Keratinocyte (primary cell): ENCODE results near the gene THRB.

Experiments used
- CTCF ChIP-seq, 3 experiments: IDR thresholded peaks in 1 of 3; conservative IDR thresholded peaks in 1 of 3; optimal IDR thresholded peaks in 1 of 3; 2 replicates in 2 of 3; 3 replicates in 1 of 3; pipeline versions ENCODE3 to v1.5.1; 2011; ENCODE audit warnings: low read length in 3 of 3, mild to moderate bottlenecking in 3 of 3, moderate library complexity in 2 of 3, control low read depth in 1 of 3, inconsistent platforms in 1 of 3; ENCODE audit not compliant: insufficient read depth in 2 of 3; ENCODE audit errors: extremely low read depth in 1 of 3
- EZH2 ChIP-seq: IDR thresholded peaks from one replicate; pipeline ENCODE4 v1.6.1; 2012; ENCODE audit warnings: inconsistent platforms, mild to moderate bottlenecking, low read length, moderate library complexity

- TF ChIP-seq CTCF (optimal IDR thresholded peaks at IDR 0.05 in 1 of 3, IDR thresholded peaks at IDR 0.05 in 1 of 3, conservative IDR thresholded peaks at IDR 0.05 in 1 of 3; ENCODE audit: extremely low read depth in 1 of 3, insufficient read depth in 2 of 3, low read length in 3 of 3) (no peak), EZH2 (no peak)
These were observed 356.4 kb downstream of the THRB start for GRCh38 chr3:24137958-24138875.
